Kidney (tissue), 14 donors: ENCODE results near the gene ATP7B. TPM values are rescaled to one million over a fixed set of nuclear protein-coding genes. Genes with fewer than 3 reads are reported as not detected.
A peak's percentile ranks its signal among the peaks of the same experiment; 100 is the strongest.

Experiments
- DNase-seq, 5 donors: peaks; one replicate each; pipeline ENCODE4 v3.0.0-alpha.2; 2013 to 2020
- FAIRE-seq: peaks from 2 replicates; lab custom pipeline; 2012; peaks lifted over from hg19 to GRCh38; lab: Jason Lieb, UNC
- H3K27ac ChIP-seq, 2 donors: one replicate each; pipeline ENCODE4 v1.7.0; 2013; ENCODE audit warnings: low read depth in 2 of 2, low read length in 2 of 2, inconsistent platforms in 1 of 2
- H3K27me3 ChIP-seq: one replicate; pipeline ENCODE4 v1.7.1; 2013; ENCODE audit warnings: low read length, inconsistent platforms; ENCODE audit not compliant: control insufficient read depth, insufficient read depth
- H3K36me3 ChIP-seq, 3 donors: one replicate each; pipeline versions ENCODE4 v1.7.0 to v1.7.1; 2013; ENCODE audit warnings: low read length in 3 of 3, control low read depth in 1 of 3, inconsistent platforms in 1 of 3; ENCODE audit not compliant: insufficient read depth in 3 of 3, control insufficient read depth in 2 of 3
- H3K4me1 ChIP-seq, 3 donors: one replicate each; pipeline versions ENCODE4 v1.7.0 to v1.7.1; 2013; ENCODE audit warnings: low read length in 3 of 3, inconsistent platforms in 1 of 3, low read depth in 1 of 3; ENCODE audit not compliant: control insufficient read depth in 2 of 3, insufficient read depth in 2 of 3
- H3K4me3 ChIP-seq, 3 donors: one replicate each; pipeline versions ENCODE4 v1.7.0 to v1.8.1; 2013; ENCODE audit warnings: low read length in 3 of 3, control low read depth in 1 of 3, inconsistent platforms in 1 of 3
- H3K9ac ChIP-seq, 3 donors: one replicate each; pipeline versions ENCODE4 v1.7.0 to v1.7.1; 2013; ENCODE audit warnings: low read length in 3 of 3, control low read depth in 1 of 3, inconsistent platforms in 1 of 3
- H3K9me3 ChIP-seq, 3 donors: one replicate each; pipeline versions ENCODE4 v1.7.0 to v1.7.1; 2013; ENCODE audit warnings: low read length in 3 of 3, control low read depth in 1 of 3, inconsistent platforms in 1 of 3; ENCODE audit not compliant: control insufficient read depth in 2 of 3, insufficient read depth in 1 of 3
- CTCF ChIP-seq: IDR thresholded peaks from 3 replicates; pipeline ENCODE4 v1.5.1; 2012; ENCODE audit warnings: mild to moderate bottlenecking, moderate library complexity, borderline replicate concordance; ENCODE audit not compliant: insufficient read depth; ENCODE audit errors: extremely low read depth
- intact Hi-C: fragments of 100-400 bp; cut with DNase I; formaldehyde crosslinking; loops from one replicate; pipeline ENCODE4 v1.11.1; 2022
- polyA plus RNA-seq: library from polyadenylated mRNA; stranded (reverse); fragments of 350-450 nt; fragmentation: Illumina TruSeq; extraction: RNeasy Lipid Tissue Mini Kit (QIAGEN cat#74804); gene quantifications from one replicate; pipeline ENCODE4 v1.2.3, GENCODE V29; 2014; ENCODE audit warnings: low read depth, low replicate concordance; ENCODE audit not compliant: insufficient read depth
- total RNA-seq: library from RNA; stranded (reverse); fragmentation: NEBNext Ultra II Directional; extraction: Animal tissue kit (Norgen Biotek cat#: 25700); gene quantifications from one replicate; pipeline ENCODE4 v1.2.1, GENCODE V29; 2021
- donor health status: control.
- donor health status: control.
- donor health status: control.
- donor health status: control.
- donor health status: control.
- donor health status: DM: yes; HTN: yes; CAD: no.
- donor health status: Normal renal cell carcinoma (clear cell type).

Gene ATP7B
- total and polyA plus RNA-seq, 2 donors from 2014 or later = 2.0 to 5.7 TPM

- H3K9me3 ChIP-seq = no peaks in the 10 kb centered on the region
- no peak overlapping the region for H3K4me3 ChIP-seq
- no peak overlapping the region for H3K27ac ChIP-seq
- no peak for FAIRE-seq
- no peaks in the 10 kb centered on the region for H3K36me3 ChIP-seq
- no peak for DNase-seq
- H3K27me3 ChIP-seq = no peaks in the 10 kb centered on the region
- no peak for TF ChIP-seq CTCF
- no peak overlapping the region for H3K9ac ChIP-seq
- intact Hi-C loops = no loop called here
- peaks cover 0 to 4% (median 4%) of the 10 kb centered on the region in 3 donors for H3K4me1 ChIP-seq
Observed at GRCh38 chr13:51902776-51903175, 108.5 kb downstream of the ATP7B start.

GRCh38 chr13:51900471-51900870 lies 110.8 kb downstream of the ATP7B start:
- no peaks in the 10 kb centered on the region for H3K4me1 ChIP-seq
- no peaks in the 10 kb centered on the region for H3K9me3 ChIP-seq
- H3K4me3 ChIP-seq = no peak overlapping the region
- no peaks in the 10 kb centered on the region for H3K27me3 ChIP-seq
- H3K27ac ChIP-seq = no peak overlapping the region
- no peak for TF ChIP-seq CTCF
- FAIRE-seq = no peak
- no peaks in the 10 kb centered on the region for H3K36me3 ChIP-seq
- no peak overlapping the region for H3K9ac ChIP-seq
- intact Hi-C loops = no loop called here
- no peak for DNase-seq

- peak; percentile 68 for TF ChIP-seq CTCF
- no peak overlapping the region for H3K9ac ChIP-seq
- intact Hi-C loops = no loop called here
- no peaks in the 10 kb centered on the region for H3K27me3 ChIP-seq
- H3K36me3 ChIP-seq = no peaks in the 10 kb centered on the region
- peak in 4 of 5 donors; percentile 52 to 69 (median 62) for DNase-seq
- no peak overlapping the region for H3K27ac ChIP-seq
- no peak for FAIRE-seq
- no peaks in the 10 kb centered on the region for H3K4me1 ChIP-seq
- H3K4me3 ChIP-seq = no peak overlapping the region
- H3K9me3 ChIP-seq = no peaks in the 10 kb centered on the region
Observed at GRCh38 chr13:51895906-51896888, 115.1 kb downstream of the ATP7B start.
